ENCODE results near the gene PLCXD3. TPM values are rescaled to one million over a fixed set of nuclear protein-coding genes. Genes with fewer than 3 reads are reported as not detected.

The PLCXD3 gene
- total and polyA plus RNA-seq, 2 of the 8 experiments (the other 6 are each of a cell fraction or from before 2014, with no cell fraction given) = 0.03 to 0.07 TPM

- Histone ChIP-seq H4K20me1 (replicated peaks in 1 of 2; ENCODE audit: control insufficient read depth in 1 of 2, insufficient read depth in 2 of 2, low read length in 2 of 2) (no peaks in the 10 kb centered on the region), H2BK15ac (ENCODE audit: low read length) (no peak overlapping the region), H3K18ac (ENCODE audit: extremely low read depth, low read length) (no peak overlapping the region), H2BK20ac (ENCODE audit: low read length) (no peak overlapping the region), H3K4me3 (ENCODE audit: extremely low read depth in 1 of 4, insufficient read depth in 2 of 4, low read depth in 3 of 4, low read length in 4 of 4) (no peak overlapping the region), H2AK5ac (ENCODE audit: low read depth, low read length) (no peak overlapping the region), H4K5ac (ENCODE audit: insufficient read length, low read depth, low read length) (no peak overlapping the region), H3K27ac (ENCODE audit: low read depth, low read length) (no peak overlapping the region), H4K8ac (ENCODE audit: extremely low read depth, insufficient read depth, low read length) (no peak overlapping the region), H4K91ac (replicated peaks; ENCODE audit: insufficient read length, low read length) (no peak overlapping the region), H3K23ac (ENCODE audit: insufficient read length) (no peak overlapping the region), H3K9ac (replicated peaks in 1 of 4; ENCODE audit: extremely low read depth in 1 of 4, low read depth in 3 of 4, low read length in 3 of 4) (no peak overlapping the region), H3K36me3 (ENCODE audit: control insufficient read depth in 2 of 4, insufficient read depth in 4 of 4, low read length in 3 of 4) (no peaks in the 10 kb centered on the region), H3K27me3 (replicated peaks in 1 of 4; ENCODE audit: control insufficient read depth in 3 of 4, extremely low read depth in 1 of 4, insufficient read depth in 3 of 4, low read length in 3 of 4) (no peaks in the 10 kb centered on the region; a peak in 1 of 7 replicates), H3K14ac (ENCODE audit: insufficient read length) (no peak overlapping the region), H2AFZ (ENCODE audit: low read length) (no peak overlapping the region), H2BK5ac (ENCODE audit: low read depth, low read length) (no peak overlapping the region), H3K56ac (replicated peaks; ENCODE audit: insufficient read length, low read depth, low read length) (no peak overlapping the region), H3K79me2 (ENCODE audit: control insufficient read depth in 1 of 2, insufficient read depth in 2 of 2, low read length in 2 of 2) (no peaks in the 10 kb centered on the region), H2BK120ac (replicated peaks; ENCODE audit: low read depth, low read length) (no peak overlapping the region), H3K9me3 (ENCODE audit: insufficient read depth in 2 of 2, low read depth in 1 of 2, low read length in 1 of 2) (no peaks in the 10 kb centered on the region), H3K4me1 (replicated peaks in 1 of 4; ENCODE audit: control insufficient read depth in 3 of 4, insufficient read depth in 4 of 4, low read length in 3 of 4) (no peaks in the 10 kb centered on the region), H3K4me2 (ENCODE audit: insufficient read depth in 1 of 2, low read depth in 2 of 2, low read length in 2 of 2) (no peak overlapping the region), H3K23me2 (ENCODE audit: low read depth, low read length) (no peaks in the 10 kb centered on the region), H3K79me1 (ENCODE audit: low read depth, low read length) (no peaks in the 10 kb centered on the region), H2BK12ac (ENCODE audit: low read depth, low read length) (no peak overlapping the region), H3K4ac (replicated peaks; ENCODE audit: insufficient read length, low read depth, low read length) (no peak overlapping the region)
- POLR2A ChIA-PET (ENCODE audit: partially characterized antibody) = no interaction called here
- no peak for FAIRE-seq
- no peak for DNase-seq (ENCODE audit: low read depth in 1 of 2, low spot score in 2 of 2)
- CTCF ChIA-PET (ENCODE audit: partially characterized antibody) = no interaction called here
- 79% methylated on average over 1 of the region's 1 CpG; no CpG with 5 or more reads in 1 of the 2 experiments for WGBS, 2 experiments (ENCODE audit: extremely low coverage in 1 of 2, insufficient coverage in 1 of 2, insufficient read length in 1 of 2, insufficient replicate concordance in 2 of 2, low coverage in 1 of 2, low lambda C conversion rate in 2 of 2, missing lambda C conversion rate in 1 of 2)
- TF ChIP-seq CBX5 (IDR thresholded peaks at IDR 0.05; ENCODE audit: low read depth, low read length) (no peak), KDM4A (IDR thresholded peaks at IDR 0.05; ENCODE audit: low read depth, low read length, severe bottlenecking) (no peak), EGR1 (IDR thresholded peaks at IDR 0.05; ENCODE audit: borderline replicate concordance, low read depth, low read length) (no peak), SIRT6 (IDR thresholded peaks at IDR 0.05; ENCODE audit: low read length) (no peak), CBX8 (IDR thresholded peaks at IDR 0.05; ENCODE audit: borderline replicate concordance, low read depth, low read length) (no peak), YY1 (IDR thresholded peaks at IDR 0.05; ENCODE audit: low read depth, low read length) (no peak)
These were observed 22.1 kb upstream of the PLCXD3 start for GRCh38 chr5:41532485-41532884.
